Stimulated activated CD4-positive, alpha-beta T cell treated with anti-CD3 and anti-CD28 coated beads, TNF-alpha, amount 100 ng/mL, for 24 hours (primary cell): ENCODE data around the gene THSD7B.
"Not testable (repeated sequence)": the region's sequence is repeated elsewhere in the genome, so short reads cannot be mapped to it uniquely, and the experiment has no call there.

Source experiments
- DNase-seq, 3 experiments: peaks; one replicate each; pipeline ENCODE4 v3.0.0-alpha.2; 2020; ENCODE audit warnings: low read depth in 3 of 3

THSD7B gene

GRCh38 chr2:136932700-136933099, 167.4 kb downstream of the THSD7B start:
- DNase-seq, result no peak

GRCh38 chr2:136935119-136935518, 169.8 kb downstream of the THSD7B start:
- DNase-seq, result no peak

DNA sequence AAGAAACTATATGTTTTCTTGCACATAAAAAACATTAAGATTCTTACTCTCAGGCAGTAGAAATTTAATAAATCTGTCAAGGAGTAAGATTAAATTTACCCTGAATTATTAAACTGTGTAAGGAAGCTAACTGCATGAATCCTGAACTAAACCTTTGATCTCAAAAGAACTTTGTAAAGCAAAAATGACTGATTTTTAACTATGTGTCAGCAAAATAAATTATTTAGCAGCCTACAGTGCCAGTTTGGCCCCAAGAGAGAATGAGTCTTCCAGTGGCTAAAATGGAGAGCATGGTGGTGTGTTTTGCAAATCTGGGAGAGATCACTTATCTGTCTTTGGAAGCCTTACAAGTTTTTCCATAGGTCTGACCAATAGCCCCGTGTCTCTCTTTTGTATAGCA, 190.7 kb downstream of the THSD7B start:
- no peak for DNase-seq

DNA sequence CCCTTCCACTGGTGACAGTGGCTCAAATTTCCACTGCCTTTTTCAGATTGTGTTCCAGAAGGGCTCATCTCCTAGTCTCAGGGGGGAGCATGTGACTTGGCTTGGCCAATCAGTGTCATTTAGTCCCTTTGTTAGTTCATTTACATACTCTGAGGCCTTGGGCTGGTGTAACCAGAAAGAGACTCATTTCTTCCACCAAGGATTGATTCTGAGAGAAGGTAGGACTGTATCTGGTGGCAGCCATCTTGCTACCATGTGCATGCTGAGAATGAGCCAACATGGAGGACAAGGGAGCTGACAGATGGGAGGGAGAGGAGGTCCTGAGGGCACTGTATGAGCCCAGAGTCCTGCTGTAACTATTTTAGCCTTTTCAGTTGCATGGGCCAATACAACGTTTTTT, 191.7 kb downstream of the THSD7B start:
- no peak for DNase-seq

GRCh38 chr2:136962105-136962725, 196.9 kb downstream of the THSD7B start:
- DNase-seq, result no peak

- DNase-seq, result no peak
Measured at GRCh38 chr2:136966485-136966884, 201.1 kb downstream of the THSD7B start.

- DNase-seq, result no peak
Measured at GRCh38 chr2:136980303-136980702, 215.0 kb downstream of the THSD7B start.

DNA sequence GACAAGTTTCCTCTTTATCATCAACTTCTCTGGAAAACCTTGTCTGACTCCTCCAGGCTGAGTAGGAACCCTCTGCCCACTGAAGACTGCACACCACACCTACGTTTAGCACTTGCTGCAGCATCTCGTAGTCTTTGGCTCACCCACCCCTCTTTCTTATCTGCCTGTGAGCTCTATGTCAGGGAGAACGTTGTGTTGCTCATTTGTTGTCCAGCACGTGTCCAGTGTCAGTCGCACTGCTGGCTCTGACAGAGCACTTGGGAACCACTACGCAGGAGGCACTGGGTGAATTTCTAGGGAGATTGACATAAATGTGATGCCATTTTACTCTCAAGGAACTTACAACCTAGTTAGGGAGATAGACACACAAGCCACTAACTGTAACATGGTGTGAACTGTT, 216.3 kb downstream of the THSD7B start:
- DNase-seq, result not testable (repeated sequence)

DNA sequence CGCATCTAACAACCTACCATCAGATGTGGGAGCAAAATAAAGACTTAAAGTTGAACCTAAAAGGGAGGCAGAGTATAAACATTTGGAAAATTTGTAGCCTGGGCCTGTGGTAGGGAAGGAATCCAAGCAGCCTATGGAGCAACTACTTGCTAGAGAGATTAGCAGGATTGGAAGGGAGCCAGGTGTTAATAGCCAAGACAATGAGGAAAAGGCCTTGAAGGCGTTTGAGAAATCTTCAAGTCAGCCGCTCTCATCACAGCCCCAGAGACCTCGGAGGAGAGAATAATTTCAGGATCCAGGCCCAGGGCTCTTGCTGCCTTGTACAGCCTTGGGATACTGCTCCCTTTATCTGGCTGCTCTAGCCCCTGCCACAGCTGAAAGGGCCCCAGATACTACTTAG, 219.7 kb downstream of the THSD7B start:
- no peak for DNase-seq

DNA sequence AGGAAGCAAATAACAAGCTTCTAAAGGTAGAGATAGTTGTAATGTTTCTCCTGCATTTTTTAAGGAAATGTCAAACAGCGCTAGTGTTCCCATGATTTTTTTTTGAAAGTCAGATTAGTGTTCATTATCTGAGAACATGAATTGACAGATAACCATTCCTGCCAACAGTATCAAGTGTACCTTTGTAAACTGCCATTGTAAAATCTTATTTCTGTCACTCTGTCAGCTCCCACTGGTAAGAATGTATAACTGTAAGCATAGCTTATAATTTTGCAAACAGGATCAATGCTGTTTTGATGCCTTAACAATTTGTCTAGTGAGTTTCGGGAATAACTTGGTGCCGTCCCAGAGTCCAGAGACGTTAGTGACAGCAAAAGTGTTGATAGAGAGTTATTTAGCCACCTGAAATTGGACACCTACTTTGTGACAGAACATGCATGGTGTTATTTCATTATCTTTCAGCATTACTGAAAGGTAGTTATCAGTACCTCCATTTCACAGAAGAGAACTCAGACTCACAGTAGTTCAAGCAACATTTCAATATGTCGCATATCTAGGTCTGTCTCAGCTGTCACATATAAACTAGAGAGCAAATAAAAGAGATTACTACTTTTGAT, 221.4 kb downstream of the THSD7B start:
- no peak for DNase-seq

GRCh38 chr2:136990316-136990715, 225.0 kb downstream of the THSD7B start:
- no peak for DNase-seq

DNA sequence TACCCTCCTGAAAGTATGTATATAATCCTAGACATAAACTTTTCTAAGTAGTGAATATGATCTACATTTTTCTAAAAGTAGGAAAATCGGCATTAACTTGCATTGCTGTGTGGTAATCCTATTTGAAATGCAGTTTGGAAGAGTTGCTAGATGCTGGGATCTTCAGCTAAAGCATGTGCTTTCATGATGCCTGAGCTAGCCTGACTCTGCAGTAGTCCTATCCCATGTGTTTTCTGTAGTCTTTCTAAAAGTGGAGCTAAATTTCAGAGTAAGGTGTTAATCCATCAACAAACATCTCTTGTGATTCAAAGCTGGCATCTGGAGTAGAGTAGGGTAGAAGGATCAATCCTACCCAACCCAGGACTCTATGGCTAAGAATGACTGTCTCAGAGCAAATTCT, 229.4 kb downstream of the THSD7B start:
- no peak for DNase-seq

- no peak for DNase-seq
Measured at GRCh38 chr2:136997557-136997956, 232.2 kb downstream of the THSD7B start.

DNA sequence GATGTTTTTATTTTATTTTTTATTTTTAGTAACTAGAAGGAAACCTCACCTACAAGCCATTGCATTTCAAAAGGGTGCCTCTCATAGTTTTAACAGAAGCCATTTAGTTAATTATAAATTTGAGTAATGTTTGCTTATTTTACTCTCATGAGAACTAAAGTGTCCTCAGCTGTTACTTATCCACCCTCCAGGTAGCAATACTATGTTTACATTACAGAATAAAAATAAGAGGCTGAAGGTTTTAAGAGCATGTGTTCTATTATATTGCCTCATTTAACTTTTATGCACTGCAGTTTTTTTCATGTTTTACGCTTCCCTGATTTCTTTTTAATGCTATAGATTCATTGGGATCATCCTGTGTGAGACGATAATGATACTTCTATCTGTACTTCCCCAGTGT, 235.5 kb downstream of the THSD7B start:
- no peak for DNase-seq

GRCh38 chr2:137002896-137003295, 237.6 kb downstream of the THSD7B start:
- DNase-seq, result no peak

- DNase-seq, result no peak
Measured at GRCh38 chr2:137005210-137005609, 239.9 kb downstream of the THSD7B start.

- DNase-seq, result no peak
Measured at GRCh38 chr2:137007938-137008337, 242.6 kb downstream of the THSD7B start.

DNA sequence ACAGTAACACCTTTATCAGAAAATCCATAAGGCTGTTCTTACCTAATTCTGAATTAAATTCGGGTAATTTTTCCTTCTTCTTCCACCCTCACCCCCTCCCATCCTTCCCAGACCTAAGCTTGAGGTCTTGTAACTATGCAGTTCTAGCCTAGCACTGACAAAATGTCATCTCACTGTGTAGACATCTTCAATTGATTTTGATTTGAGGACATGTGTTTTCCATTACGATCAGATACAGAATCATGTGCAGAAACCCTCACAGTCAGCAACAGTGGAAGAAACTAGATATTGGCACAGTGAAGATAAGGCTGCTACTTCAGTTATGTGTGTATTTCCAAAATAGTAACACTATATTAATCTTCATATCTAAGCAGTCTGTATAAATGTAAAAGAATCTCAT, 244.6 kb downstream of the THSD7B start:
- DNase-seq, result no peak

DNA sequence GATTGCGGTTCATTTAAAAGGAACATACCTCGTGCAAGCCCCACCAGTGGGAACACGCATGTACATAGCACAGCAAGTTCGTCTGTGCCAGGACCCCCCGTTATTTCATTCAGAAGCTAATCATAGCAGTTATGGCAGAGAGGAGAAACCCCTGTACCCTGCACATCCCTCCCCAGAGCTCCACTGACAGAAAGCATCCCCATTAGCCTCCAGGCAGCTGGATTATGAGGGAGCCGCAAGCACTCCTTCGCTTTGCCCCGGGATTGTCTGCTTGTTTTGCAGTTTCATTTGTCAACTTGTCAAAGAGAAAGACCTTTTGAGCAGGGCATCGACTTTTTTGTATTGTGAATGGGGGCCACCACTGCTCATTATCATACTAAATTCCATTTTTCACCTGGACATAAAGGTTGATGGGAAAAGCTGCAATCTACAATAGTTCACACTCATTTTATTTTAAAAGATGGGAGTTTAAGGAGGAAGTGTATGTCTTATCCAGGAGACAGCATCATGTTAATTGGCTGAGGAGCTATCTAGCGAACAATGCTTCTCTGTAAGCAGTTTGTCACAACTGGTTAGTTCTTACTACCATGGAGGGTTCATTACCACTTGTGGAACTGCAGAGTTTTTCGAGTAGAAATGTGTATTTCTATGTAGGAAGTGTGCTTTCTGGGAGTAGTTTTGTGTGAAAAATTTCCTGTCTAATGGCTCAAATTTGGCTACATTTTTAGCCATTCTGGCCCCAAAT, 255.3 kb downstream of the THSD7B start:
- no peak for DNase-seq

DNA sequence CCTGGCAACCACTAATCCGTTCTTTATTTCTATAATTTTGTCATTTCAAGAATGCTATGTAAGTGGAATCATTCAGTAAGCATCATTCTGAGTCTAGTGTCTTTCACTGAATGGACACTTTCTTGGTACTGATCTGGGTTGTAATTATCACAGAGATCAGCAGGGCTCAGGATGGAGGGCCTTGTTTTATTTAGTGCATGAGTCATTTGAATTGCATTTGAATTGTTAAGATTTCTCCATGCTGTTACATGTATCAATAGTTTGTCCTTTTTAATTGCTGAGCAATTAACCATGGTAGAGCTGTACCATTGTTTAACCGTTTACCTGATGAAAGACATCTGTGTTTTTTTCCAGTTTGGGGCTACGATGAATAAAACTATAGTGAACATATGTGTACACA, 256.4 kb downstream of the THSD7B start:
- DNase-seq, result no peak

DNA sequence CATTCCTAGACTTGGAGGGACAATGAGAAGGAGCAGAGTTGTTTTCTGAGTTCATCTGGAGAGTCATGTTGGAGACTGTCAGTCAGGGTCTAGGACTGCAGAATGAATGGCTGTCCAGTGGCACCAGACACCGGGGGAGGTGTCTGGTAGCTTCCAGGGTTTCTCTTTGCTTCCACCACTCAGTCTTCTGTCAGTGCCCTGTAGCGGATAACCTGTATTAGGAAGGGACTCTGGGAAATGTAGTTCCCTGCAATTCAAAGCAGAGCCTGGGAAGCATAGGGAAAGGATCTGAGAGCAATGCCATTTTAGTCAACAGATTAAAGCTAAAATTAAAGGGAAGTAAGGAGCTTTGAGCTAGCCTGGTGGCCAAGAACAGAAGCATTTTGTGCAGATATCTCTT, 257.9 kb downstream of the THSD7B start:
- no peak for DNase-seq

DNA sequence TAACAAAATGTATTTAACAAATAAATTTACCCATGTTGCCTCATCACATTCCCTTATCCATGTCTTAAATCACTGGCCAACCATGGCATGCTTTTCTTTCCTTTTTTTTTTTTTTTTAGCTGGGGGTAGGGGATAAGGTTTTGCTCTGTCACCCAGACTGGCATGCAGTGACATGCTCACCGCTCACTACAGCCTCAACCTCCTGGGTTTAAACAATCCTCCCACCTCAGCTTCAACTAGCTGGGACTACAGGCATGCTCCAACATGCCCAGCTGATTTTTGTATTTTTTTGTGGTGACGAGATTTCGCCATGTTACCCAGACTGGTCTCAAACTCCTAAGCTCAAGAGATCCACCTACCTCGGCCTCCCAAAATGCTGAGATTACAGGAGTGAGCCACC, 266.4 kb downstream of the THSD7B start:
- no peak for DNase-seq

- DNase-seq, result no peak
Measured at GRCh38 chr2:137036619-137037018, 271.3 kb downstream of the THSD7B start.
